Neutrophil (primary cell): ENCODE measurements around the gene MYO3B.

Source experiments
- H3K27ac ChIP-seq: fragments of 200-600 bp; sonication (generic); 2 replicates; pipeline ENCODE4 v1.5.1; 2016; ENCODE audit warnings: mild to moderate bottlenecking, moderate library complexity
- H3K27me3 ChIP-seq: fragments of 200-600 bp; sonication (generic); 2 replicates; pipeline ENCODE4 v1.6.0; 2016; ENCODE audit warnings: mild to moderate bottlenecking
- H3K36me3 ChIP-seq: fragments of 200-600 bp; sonication (generic); 2 replicates; pipeline ENCODE4 v1.5.1; 2017
- H3K4me1 ChIP-seq, 2 experiments: fragments of 200-600 bp in 1 of 2; sonication (generic) in 1 of 2; 1 replicate in 1 of 2; 2 replicates in 1 of 2; pipeline versions ENCODE4 v1.5.1 to v1.6.1; 2013 to 2016; ENCODE audit warnings: low read depth in 1 of 2, low read length in 1 of 2, mild to moderate bottlenecking in 1 of 2, moderate library complexity in 1 of 2; ENCODE audit not compliant: control insufficient read depth in 1 of 2, insufficient read depth in 1 of 2
- H3K4me3 ChIP-seq, 2 experiments: fragments of 200-600 bp in 1 of 2; sonication (generic) in 1 of 2; 1 replicate in 1 of 2; 2 replicates in 1 of 2; pipeline ENCODE4 v1.5.1; 2013 to 2016; ENCODE audit warnings: low read depth in 1 of 2, low read length in 1 of 2, mild to moderate bottlenecking in 1 of 2, moderate library complexity in 1 of 2
- H3K9me3 ChIP-seq: fragments of 200-600 bp; sonication (generic); 2 replicates; pipeline ENCODE4 v1.5.1; 2016
- CTCF ChIP-seq: fragments of 200-600 bp; sonication (generic); IDR thresholded peaks from 2 replicates; pipeline ENCODE4 v1.5.1; 2016; ENCODE audit warnings: antibody characterized with exemption

Gene MYO3B

DNA sequence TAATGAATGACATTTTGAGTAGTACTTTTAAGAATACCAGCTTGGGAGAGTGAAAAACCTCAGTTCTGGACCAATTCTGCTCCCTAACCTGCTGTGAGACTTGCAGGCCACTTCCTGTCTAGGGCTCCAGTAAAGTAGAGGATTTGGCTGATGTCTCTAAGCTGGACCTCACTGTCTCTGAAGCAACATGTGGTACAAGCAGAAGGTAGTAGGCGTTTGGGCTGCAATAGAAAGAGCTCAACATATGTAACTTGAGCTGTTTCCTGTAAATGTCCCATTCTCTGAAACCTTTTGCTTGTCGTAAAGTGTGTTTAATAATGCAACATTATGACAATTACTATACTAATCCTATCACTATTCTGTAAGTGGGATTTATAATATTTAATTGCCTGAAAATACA lies 213.1 kb downstream of the MYO3B start:
- peaks cover 44% of the 10 kb centered on the region for H3K27me3 ChIP-seq
- TF ChIP-seq CTCF = no peak
- no peak overlapping the region for H3K27ac ChIP-seq
- H3K4me1 ChIP-seq = no peaks in the 10 kb centered on the region
- H3K36me3 ChIP-seq = no peaks in the 10 kb centered on the region
- no peaks in the 10 kb centered on the region for H3K9me3 ChIP-seq
- H3K4me3 ChIP-seq = no peak overlapping the region

DNA sequence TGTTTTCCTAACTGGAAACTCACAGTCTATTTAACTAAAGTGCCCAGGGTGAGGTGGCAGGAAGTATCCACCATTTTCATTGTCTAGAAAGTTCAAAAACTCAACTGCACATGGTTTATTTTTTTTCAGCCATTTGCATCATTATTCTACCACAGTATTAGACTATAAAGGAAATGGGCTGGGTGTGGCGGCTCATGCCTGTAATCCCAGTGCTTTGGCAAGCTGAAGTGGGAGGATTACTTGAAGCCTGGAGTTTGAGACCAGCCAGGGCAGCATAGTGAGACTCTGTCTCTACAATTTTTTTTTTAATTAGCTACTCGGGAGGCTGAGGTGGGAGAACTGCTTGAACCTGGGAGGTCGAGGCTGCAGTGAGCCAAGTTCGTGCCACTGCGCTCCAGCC lies 213.8 kb downstream of the MYO3B start:
- Histone ChIP-seq H3K4me1 (no peaks in the 10 kb centered on the region), H3K4me3 (no peak overlapping the region), H3K27ac (no peak overlapping the region), H3K36me3 (no peaks in the 10 kb centered on the region), H3K27me3 (peaks cover 46% of the 10 kb centered on the region), H3K9me3 (no peaks in the 10 kb centered on the region)
- TF ChIP-seq CTCF = no peak

DNA sequence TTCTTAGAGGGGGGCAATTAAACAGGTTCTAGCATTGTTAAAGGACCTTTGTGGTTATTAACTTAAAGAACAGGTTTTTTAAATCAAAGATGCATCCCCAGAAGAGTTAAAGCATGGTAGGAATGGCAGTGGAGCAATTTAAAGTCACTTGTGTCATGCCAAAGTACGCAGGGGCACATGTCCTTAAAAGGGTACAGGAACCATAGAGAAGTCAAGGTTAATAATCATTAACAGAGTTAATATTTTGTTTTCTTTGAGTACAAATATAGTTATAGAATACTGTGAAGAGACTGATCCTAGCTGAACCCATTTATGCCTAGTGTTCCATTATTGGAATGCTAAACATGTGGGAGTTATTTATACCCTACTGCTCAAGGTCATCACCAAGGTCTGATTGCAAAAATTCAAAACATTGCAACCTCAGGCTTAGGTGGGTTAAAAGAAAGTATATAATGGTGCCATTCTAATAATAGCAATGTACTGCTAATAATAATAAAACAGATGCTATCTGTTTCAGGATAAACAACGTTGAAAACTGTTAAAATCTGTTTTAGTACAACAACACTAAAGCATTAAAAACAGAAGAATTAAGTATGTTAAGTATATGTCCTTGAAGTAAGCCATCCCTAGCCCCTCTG lies 216.0 kb downstream of the MYO3B start:
- no peak for TF ChIP-seq CTCF
- no peaks in the 10 kb centered on the region for H3K4me1 ChIP-seq

GRCh38 chr2:170394641-170395387 lies 216.9 kb downstream of the MYO3B start:
- peaks cover 42% of the 10 kb centered on the region for H3K27me3 ChIP-seq
- H3K4me1 ChIP-seq = no peaks in the 10 kb centered on the region
- no peak for TF ChIP-seq CTCF
- H3K4me3 ChIP-seq = no peak overlapping the region
- H3K36me3 ChIP-seq = no peaks in the 10 kb centered on the region
- no peak overlapping the region for H3K27ac ChIP-seq
- no peaks in the 10 kb centered on the region for H3K9me3 ChIP-seq

More for the DNA sequence above, 216.0 kb downstream of the MYO3B start:
- peaks cover 42% of the 10 kb centered on the region for H3K27me3 ChIP-seq
- no peaks in the 10 kb centered on the region for H3K36me3 ChIP-seq
- no peak overlapping the region for H3K27ac ChIP-seq
- no peak overlapping the region for H3K4me3 ChIP-seq
- no peaks in the 10 kb centered on the region for H3K9me3 ChIP-seq

GRCh38 chr2:170396799-170397459 lies 219.0 kb downstream of the MYO3B start:
- Histone ChIP-seq H3K36me3 (no peaks in the 10 kb centered on the region), H3K4me3 (no peak overlapping the region), H3K4me1 (no peaks in the 10 kb centered on the region), H3K27ac (no peak overlapping the region), H3K9me3 (no peaks in the 10 kb centered on the region), H3K27me3 (peaks cover 47% of the 10 kb centered on the region)
- no peak for TF ChIP-seq CTCF
